ENCODE data around the gene NEDD4. TPM values are rescaled to one million over a fixed set of nuclear protein-coding genes. Genes with fewer than 3 reads are reported as not detected.

NEDD4 gene
- total and polyA plus RNA-seq, 4 donors: 3.5 to 22.0 (median 7.7) TPM

GRCh38 chr15:55802600-55803376, 190.6 kb downstream of the NEDD4 start:
- Histone ChIP-seq H3K9me3 (ENCODE audit: control insufficient read depth in 4 of 4, insufficient read depth in 3 of 4, low read length in 3 of 4) (no peaks in the 10 kb centered on the region), H3K27me3 (ENCODE audit: control insufficient read depth in 3 of 3, insufficient read depth in 3 of 3, low read length in 2 of 3) (no peaks in the 10 kb centered on the region), H3K27ac (ENCODE audit: low read depth in 1 of 2, low read length in 1 of 2) (no peak overlapping the region), H3K4me1 (ENCODE audit: control insufficient read depth in 5 of 5, insufficient read depth in 5 of 5, low read length in 5 of 5) (no peaks in the 10 kb centered on the region), H3K9ac (ENCODE audit: insufficient read depth in 1 of 2, low read length in 2 of 2) (no peak overlapping the region), H3K36me3 (ENCODE audit: control insufficient read depth in 4 of 4, insufficient read depth in 4 of 4, low read length in 4 of 4) (no peaks in the 10 kb centered on the region), H3K4me3 (no peak overlapping the region)
- DNase-seq: no peak
- TF ChIP-seq CTCF (IDR thresholded peaks at IDR 0.05; ENCODE audit: control extremely low read depth, extremely low read depth): no peak
- 83 to 93% methylated on average over 5 of the region's 5 CpGs for WGBS, 2 donors
- no peak for ATAC-seq (ENCODE audit: insufficient read depth, low FRiP score)

GRCh38 chr15:55800216-55800615, 193.2 kb downstream of the NEDD4 start:
- TF ChIP-seq CTCF (IDR thresholded peaks at IDR 0.05; ENCODE audit: control extremely low read depth, extremely low read depth): no peak
- H3K27me3 ChIP-seq (ENCODE audit: control insufficient read depth in 3 of 3, insufficient read depth in 3 of 3, low read length in 2 of 3): no peaks in the 10 kb centered on the region
- no peak overlapping the region for H3K4me3 ChIP-seq
- WGBS, 2 donors: 94 to 100% methylated on average over 2 of the region's 2 CpGs
- no peak overlapping the region for H3K27ac ChIP-seq (ENCODE audit: low read depth in 1 of 2, low read length in 1 of 2)
- H3K4me1 ChIP-seq (ENCODE audit: control insufficient read depth in 5 of 5, insufficient read depth in 5 of 5, low read length in 5 of 5): peaks cover 0 to 2% (median 0%) of the 10 kb centered on the region in 5 donors
- no peaks in the 10 kb centered on the region for H3K36me3 ChIP-seq (ENCODE audit: control insufficient read depth in 4 of 4, insufficient read depth in 4 of 4, low read length in 4 of 4)
- no peak overlapping the region for H3K9ac ChIP-seq (ENCODE audit: insufficient read depth in 1 of 2, low read length in 2 of 2)
- ATAC-seq (ENCODE audit: insufficient read depth, low FRiP score) (no peak), DNase-seq (no peak)
- H3K9me3 ChIP-seq (ENCODE audit: control insufficient read depth in 4 of 4, insufficient read depth in 3 of 4, low read length in 3 of 4): no peaks in the 10 kb centered on the region

GRCh38 chr15:55799291-55800212, 193.9 kb downstream of the NEDD4 start:
- TF ChIP-seq CTCF (IDR thresholded peaks at IDR 0.05; ENCODE audit: control extremely low read depth, extremely low read depth): peak; percentile 44
- DNase-seq: peak; percentile 60 to 72 (median 69)
- Histone ChIP-seq H3K27me3 (ENCODE audit: control insufficient read depth in 3 of 3, insufficient read depth in 3 of 3, low read length in 2 of 3) (no peaks in the 10 kb centered on the region), H3K27ac (ENCODE audit: low read depth in 1 of 2, low read length in 1 of 2) (no peak overlapping the region), H3K9ac (ENCODE audit: insufficient read depth in 1 of 2, low read length in 2 of 2) (no peak overlapping the region), H3K4me1 (ENCODE audit: control insufficient read depth in 5 of 5, insufficient read depth in 5 of 5, low read length in 5 of 5) (peaks cover 0 to 2% (median 0%) of the 10 kb centered on the region in 5 donors), H3K4me3 (no peak overlapping the region), H3K36me3 (ENCODE audit: control insufficient read depth in 4 of 4, insufficient read depth in 4 of 4, low read length in 4 of 4) (no peaks in the 10 kb centered on the region), H3K9me3 (ENCODE audit: control insufficient read depth in 4 of 4, insufficient read depth in 3 of 4, low read length in 3 of 4) (no peaks in the 10 kb centered on the region)
- 49 to 57% methylated on average over 10 of the region's 10 CpGs for WGBS, 2 donors
- ATAC-seq (ENCODE audit: insufficient read depth, low FRiP score): peak; percentile 61
